HG02981 (cell line): ENCODE data around the gene OSBPL7.
A peak's percentile ranks its signal among the peaks of the same experiment; 100 is the strongest.

ENCODE experiments used
- ATAC-seq: cut with Tn5 transposase; IDR thresholded peaks from one replicate; pipeline ENCODE4 v1.9.1; 2021; ENCODE audit warnings: mild to moderate bottlenecking, moderate library complexity; ENCODE audit not compliant: unreplicated experiment

Gene OSBPL7

GRCh38 chr17:47848198-47848513 is 26.6 kb upstream of the OSBPL7 start:
- ATAC-seq, result no peak

DNA sequence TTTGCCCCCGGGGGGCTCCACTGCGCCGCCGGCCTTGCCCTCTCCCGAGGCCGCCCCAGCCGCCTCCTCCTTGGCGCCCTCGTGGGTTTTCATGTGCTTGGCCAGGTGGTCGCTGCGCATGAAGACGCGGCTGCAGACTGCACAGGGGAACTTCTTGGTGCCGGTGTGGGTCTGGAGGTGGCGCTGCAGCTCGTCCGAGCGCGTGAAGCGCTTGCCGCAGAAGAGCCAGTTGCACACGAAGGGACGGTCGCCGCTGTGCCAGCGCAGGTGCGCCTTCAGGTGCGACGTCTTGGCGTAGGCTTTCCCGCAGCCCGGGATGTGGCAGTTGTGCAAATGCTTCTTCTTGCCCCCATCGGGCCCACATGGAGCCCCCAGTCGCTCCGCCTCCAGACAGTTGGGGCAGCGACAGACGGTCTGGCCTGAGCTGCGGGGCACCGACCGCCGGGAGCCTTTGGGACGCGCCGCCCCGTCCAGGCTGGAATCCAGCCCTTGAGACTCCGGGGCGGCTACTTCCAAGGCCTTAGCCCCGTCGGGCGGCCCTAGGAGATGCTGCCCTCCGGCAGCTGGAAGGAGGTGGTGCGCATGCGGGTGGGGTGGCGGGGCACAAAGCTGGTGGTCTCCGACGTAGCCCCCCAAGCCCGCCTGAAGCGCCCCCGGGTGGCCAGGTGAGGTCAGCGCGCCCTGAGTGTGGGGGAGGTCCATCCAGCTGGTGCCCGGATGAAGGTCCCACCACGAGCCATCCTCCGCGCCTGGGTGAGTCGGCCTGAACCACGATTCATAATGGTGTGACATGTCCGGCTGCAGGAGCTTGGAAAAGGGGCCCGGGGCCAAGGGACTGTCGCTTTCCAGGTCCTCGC is 26.0 kb upstream of the OSBPL7 start:
- no peak for ATAC-seq

DNA sequence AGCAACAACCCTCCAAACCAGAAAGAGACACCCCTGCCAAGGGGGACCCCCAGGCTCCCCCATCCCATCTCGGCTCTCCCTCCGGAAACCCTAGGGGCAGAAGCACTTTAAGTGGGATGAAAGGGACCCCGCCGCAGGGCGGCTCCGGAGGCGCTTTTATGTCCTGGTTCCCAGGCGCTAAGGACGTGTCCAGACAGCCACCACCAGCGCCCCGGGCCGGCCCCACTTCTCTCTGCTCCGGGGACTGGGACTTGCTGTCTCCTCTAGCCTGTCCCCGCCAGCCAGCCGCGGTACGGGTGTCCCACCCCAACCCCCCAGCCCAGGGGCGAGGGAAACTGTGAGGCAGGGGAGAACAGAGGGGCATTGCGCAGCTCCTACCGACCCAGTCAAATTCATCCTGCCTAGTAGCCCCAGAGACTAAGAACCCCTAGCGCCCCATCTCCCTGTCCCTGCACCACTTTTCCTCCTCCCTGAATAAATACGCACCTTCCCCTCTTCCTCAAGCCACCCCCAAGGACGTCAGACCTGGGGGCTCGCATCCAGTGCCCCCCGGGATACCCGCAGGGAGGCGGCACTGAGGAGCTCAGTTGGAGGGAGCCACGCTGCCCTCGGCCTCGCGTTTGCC is 25.2 kb upstream of the OSBPL7 start:
- no peak for ATAC-seq

GRCh38 chr17:47845716-47846075 is 24.1 kb upstream of the OSBPL7 start:
- ATAC-seq, result no peak

GRCh38 chr17:47844814-47845715 is 23.5 kb upstream of the OSBPL7 start:
- no peak for ATAC-seq

GRCh38 chr17:47844227-47844626 is 22.6 kb upstream of the OSBPL7 start:
- ATAC-seq, result no peak

- no peak for ATAC-seq
Measured at GRCh38 chr17:47843391-47843730, 21.8 kb upstream of the OSBPL7 start.

DNA sequence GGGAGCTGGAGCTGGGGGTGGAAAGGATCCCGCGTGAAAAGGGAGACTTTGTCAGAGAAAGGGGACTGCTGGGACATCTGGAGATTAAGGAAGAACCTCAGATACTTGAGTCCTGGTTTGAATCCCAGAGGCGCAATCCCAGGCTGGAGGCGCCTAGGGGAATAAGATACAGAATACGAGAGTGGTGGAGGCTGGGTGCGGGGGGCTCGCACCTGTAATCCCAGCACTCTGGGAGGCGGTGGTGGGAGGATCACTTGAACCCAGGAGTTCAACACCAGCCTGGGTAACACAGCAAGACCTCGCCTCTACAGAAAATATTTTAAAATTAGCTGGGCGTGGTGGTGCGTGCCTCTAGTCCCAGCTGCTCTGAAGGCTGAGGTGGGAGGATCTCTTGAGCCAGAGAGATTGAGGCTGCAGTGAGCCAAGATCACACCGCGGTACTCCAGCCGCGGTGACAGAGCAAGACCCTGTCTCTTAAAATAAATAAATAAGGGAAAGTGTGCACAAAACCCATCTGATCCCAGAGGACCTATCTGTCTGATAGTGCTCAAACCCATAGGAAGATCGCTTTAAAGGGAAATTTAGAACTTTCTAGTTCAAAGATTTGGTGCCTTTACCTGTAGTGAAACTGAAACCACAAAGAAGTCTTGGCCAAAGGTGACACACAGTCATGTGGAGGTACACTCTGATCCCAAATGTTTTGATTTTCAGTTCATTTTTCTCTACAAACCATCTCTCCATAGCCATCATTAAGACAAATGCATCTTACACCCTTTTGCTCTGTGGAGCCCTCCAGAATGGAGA is 20.1 kb upstream of the OSBPL7 start:
- no peak for ATAC-seq

DNA sequence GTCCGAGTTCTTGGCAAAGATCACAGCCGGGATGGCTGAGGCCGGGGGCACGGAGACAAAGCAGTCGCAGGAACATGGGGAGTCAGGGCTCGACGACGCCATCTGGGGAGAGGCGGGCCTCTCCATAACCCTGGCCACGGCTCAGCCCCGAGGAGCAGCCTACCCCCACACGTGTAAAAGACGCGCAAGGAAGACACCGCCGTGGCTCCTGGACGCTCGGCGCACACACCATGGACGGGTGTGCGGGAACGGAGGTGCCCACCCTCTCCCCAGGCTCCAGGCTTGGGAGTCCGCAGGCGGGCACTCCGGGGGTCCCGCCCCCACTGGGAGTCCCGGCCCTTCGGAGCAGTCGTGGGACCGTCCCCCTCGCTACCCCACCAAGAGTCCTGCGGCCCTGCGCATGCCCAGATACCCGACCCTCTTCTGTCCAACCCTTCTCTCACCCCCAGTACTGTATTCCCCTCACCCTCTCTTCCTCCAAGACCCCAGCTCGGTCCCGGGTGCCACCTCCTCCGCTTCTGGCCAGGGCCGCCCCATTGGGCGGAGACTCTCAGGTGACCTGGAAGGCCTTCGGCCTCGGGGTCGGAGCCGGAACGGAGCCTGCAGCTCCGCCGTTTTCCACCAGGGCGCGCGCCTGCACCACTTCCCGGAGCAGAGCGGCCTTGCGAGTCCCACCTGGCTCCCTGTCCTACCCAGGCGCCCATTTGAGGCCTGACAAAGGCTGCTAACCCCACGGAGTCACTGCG is 19.3 kb upstream of the OSBPL7 start, which contains the start of gene SCRN2:
Gene SCRN2, minus strand, starts transcription at position 532 of the 746 bp plus-strand sequence. Its CDS starts 430 bp downstream, at position 102.
- ATAC-seq, result peak; percentile 76

- ATAC-seq, result no peak
Measured at GRCh38 chr17:47840001-47840741, 18.6 kb upstream of the OSBPL7 start.

- no peak for ATAC-seq
Measured at GRCh38 chr17:47839071-47839470, 17.5 kb upstream of the OSBPL7 start.

DNA sequence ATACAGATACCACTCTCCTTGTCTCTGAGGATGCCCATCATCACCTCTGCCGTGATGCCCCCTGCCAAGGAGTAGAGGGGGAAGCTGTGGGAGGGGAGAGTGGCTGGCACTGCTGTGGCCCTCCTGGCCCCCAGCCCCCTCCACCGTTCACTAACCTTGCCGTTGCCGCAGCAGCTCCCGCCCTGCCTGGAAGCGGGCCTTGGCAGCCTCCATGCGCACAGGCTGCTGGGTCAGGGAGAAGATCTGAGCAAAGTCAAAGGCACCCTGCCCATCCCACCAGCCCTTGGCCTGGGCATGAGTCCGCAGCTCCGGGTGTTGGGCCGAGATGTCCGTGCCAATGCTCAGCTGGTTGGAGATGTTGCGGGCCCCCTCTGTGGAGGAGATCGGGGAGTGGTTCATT is 17.0 kb upstream of the OSBPL7 start:
- ATAC-seq, result no peak

GRCh38 chr17:47837401-47838039 is 15.9 kb upstream of the OSBPL7 start:
- ATAC-seq, result no peak

DNA sequence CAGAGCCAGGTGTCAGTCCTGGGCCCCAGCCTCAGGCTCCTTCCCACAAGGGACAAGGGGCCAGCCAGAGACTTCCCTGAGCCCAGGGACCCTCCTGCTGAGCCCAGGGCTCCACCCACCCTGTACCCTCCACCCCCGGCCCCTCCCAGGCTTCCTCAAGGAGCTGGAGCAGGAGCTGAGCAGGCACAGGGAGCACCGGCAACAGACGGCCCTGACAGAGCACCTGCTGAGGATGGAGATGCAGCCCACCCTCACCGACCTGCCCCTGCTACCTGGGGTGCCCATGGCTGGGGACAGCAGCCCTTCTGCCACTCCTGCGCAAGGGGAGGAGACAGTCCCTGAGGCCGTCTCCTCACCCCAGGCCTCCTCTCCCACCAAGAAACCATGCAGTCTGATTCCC is 15.0 kb upstream of the OSBPL7 start:
- no peak for ATAC-seq

DNA sequence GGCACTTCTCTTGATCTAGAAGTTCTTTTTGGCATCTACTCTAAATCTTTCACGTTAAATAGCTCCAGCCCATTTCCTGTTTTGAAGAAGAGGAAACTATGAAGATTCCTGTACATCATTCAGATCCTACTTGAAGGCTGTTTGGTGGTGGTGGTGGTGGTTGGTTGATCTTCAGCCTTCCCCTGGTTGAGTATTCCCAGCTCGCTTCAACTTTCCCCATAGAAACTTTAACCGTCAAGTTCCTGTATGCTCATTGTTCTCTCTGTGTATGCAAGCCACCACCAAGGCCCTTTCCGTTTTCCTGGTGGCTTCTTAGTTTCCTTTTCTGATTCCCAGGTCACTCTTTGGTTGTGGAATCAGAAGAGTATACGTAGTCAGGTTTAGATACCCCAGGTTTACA is 13.2 kb upstream of the OSBPL7 start:
- no peak for ATAC-seq

DNA sequence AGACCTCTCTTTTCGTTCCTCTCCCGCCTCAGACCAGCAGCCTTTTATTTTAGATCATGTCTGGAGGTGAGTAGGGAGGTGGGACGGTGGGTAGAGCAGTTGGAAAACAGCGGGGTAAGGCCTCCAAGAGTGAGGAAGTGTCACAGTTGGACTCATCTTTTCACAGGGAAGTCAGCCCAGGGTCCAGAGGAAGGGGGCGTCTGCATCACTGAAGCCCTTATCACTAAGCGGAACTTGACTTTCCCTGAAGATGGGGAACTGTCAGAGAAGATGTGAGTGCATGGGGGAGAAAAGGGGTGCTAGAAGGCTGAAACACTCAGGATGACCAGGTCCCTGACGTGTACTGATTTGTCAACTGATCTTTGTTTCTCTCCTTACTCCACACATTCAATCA is 10.3 kb upstream of the OSBPL7 start:
- no peak for ATAC-seq

- peak; percentile 77 for ATAC-seq
Measured at GRCh38 chr17:47831003-47831933, 9.7 kb upstream of the OSBPL7 start, which contains the start of the genes LRRC46 and MRPL10. LRRC46 (plus strand) TSS chr17:47831670; CDS start chr17:47831990, 320 bp downstream. MRPL10 (minus strand) TSS chr17:47831541; CDS start chr17:47831511, 30 bp downstream.
